Measurements from ENCODE around the gene HSF5. TPM values are rescaled to one million over a fixed set of nuclear protein-coding genes. Genes with fewer than 3 reads are reported as not detected.

Gene HSF5
- total RNA-seq, 1 experiment from 2014 or later, result not detected

DNA sequence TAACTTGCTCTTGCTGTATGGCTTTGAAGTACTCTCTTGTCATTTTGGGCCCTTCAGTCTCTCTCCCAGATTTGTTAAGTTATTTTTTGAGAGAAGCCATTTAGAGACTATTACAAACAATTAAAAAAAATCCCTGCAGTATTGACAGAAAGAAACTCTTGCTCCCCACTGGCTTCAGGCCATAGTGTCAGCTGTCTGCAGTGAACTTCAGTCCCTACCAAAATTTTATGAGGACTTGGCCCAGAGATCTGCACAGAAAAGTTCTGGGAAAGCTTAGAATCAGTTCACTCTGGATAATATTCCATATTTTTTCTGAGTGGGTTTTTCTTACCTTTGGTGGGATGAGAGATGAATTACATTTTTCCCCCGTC lies 105.4 kb downstream of the HSF5 start:
- Histone ChIP-seq H3K79me1 (ENCODE audit: insufficient read depth, low read depth, low read length, poor library complexity, severe bottlenecking) (no peaks in the 10 kb centered on the region), H2BK120ac (ENCODE audit: low read depth, low read length, poor library complexity, severe bottlenecking) (no peak overlapping the region), H3K4me2 (ENCODE audit: insufficient read depth, insufficient read length, low read length) (no peak overlapping the region), H3K9ac (ENCODE audit: extremely low read depth, insufficient read length, low read length) (no peak overlapping the region), H2BK20ac (ENCODE audit: low read depth, low read length, poor library complexity, severe bottlenecking) (no peak overlapping the region), H3K23ac (ENCODE audit: insufficient read length, low read depth, low read length) (no peak overlapping the region), H2BK15ac (ENCODE audit: low read depth, low read length) (no peak overlapping the region), H3K18ac (ENCODE audit: insufficient read length, low read depth, low read length) (no peak overlapping the region), H2AK5ac (ENCODE audit: insufficient read length, low read length) (no peak overlapping the region), H3K4ac (ENCODE audit: low read depth, low read length) (no peak overlapping the region), H2BK12ac (ENCODE audit: insufficient read length, low read depth, low read length) (no peak overlapping the region), H3K23me2 (ENCODE audit: insufficient read length, low read depth, low read length, poor library complexity, severe bottlenecking) (no peaks in the 10 kb centered on the region), H3K27ac (ENCODE audit: insufficient read length, low read depth, low read length) (no peak overlapping the region), H3K27me3 (ENCODE audit: insufficient read depth, low read length) (no peaks in the 10 kb centered on the region), H4K5ac (ENCODE audit: insufficient read length, low read depth, low read length) (no peak overlapping the region), H3K14ac (ENCODE audit: insufficient read depth, low read length) (no peak overlapping the region), H2AFZ (ENCODE audit: low read length) (no peak overlapping the region), H3K4me1 (ENCODE audit: insufficient read depth, low read length) (peaks cover 5% of the 10 kb centered on the region; the same call in 1 of the 2 replicates), H3K9me3 (ENCODE audit: control insufficient read depth, low read depth, low read length) (no peaks in the 10 kb centered on the region), H3K56ac (ENCODE audit: insufficient read length, low read depth, low read length) (no peak overlapping the region), H4K20me1 (ENCODE audit: control insufficient read depth, insufficient read depth, insufficient read length) (no peaks in the 10 kb centered on the region), H3K79me2 (ENCODE audit: insufficient read depth, low read length) (no peaks in the 10 kb centered on the region), H4K91ac (ENCODE audit: insufficient read length, low read depth, low read length) (no peak overlapping the region), H3T11ph (ENCODE audit: low read length) (no peak overlapping the region), H4K8ac (replicated peaks; ENCODE audit: insufficient read length, low read depth, low read length) (no peak overlapping the region), H2BK5ac (ENCODE audit: insufficient read length, low read length) (no peak overlapping the region)
- Mint-ChIP-seq H3K36me3 (ENCODE audit: insufficient read depth in 1 of 3, low read depth in 3 of 3) (no peaks in the 10 kb centered on the region), H3K9me3 (no peaks in the 10 kb centered on the region), H3K4me1 (peaks cover 14 to 15% of the 10 kb centered on the region in 2 experiments), H3K4me3 (no peak overlapping the region), H3K27ac (no peak overlapping the region), H3K27me3 (ENCODE audit: low read depth) (peaks cover 4% of the 10 kb centered on the region; the same call in 1 of the 2 replicates)
- WGBS (ENCODE audit: extremely low coverage, insufficient read length, low lambda C conversion rate), result no CpG with 5 or more reads among the region's 1 CpG
- DNase-seq, result no peak
- TF ChIP-seq, protein P1, sequence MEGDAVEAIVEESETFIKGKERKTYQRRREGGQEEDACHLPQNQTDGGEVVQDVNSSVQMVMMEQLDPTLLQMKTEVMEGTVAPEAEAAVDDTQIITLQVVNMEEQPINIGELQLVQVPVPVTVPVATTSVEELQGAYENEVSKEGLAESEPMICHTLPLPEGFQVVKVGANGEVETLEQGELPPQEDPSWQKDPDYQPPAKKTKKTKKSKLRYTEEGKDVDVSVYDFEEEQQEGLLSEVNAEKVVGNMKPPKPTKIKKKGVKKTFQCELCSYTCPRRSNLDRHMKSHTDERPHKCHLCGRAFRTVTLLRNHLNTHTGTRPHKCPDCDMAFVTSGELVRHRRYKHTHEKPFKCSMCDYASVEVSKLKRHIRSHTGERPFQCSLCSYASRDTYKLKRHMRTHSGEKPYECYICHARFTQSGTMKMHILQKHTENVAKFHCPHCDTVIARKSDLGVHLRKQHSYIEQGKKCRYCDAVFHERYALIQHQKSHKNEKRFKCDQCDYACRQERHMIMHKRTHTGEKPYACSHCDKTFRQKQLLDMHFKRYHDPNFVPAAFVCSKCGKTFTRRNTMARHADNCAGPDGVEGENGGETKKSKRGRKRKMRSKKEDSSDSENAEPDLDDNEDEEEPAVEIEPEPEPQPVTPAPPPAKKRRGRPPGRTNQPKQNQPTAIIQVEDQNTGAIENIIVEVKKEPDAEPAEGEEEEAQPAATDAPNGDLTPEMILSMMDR (conservative IDR thresholded peaks at IDR 0.05), result no peak

Data from H9 (cell line).